T-helper 9 cell (primary cell): ENCODE data around the gene CFAP47.
"Not testable (repeated sequence)": the region's sequence is repeated elsewhere in the genome, so short reads cannot be mapped to it uniquely, and the experiment has no call there.

ENCODE experiments used
- DNase-seq: peaks from one replicate; pipeline ENCODE4 v3.0.0-alpha.2; 2020
- total RNA-seq, 2 donors: gene quantifications; one replicate each; lab custom pipeline; 2026; lab: John Stamatoyannopoulos, UW

The CFAP47 gene
- 0 to 0.14 reads per million in 2 donors for total RNA-seq

DNA sequence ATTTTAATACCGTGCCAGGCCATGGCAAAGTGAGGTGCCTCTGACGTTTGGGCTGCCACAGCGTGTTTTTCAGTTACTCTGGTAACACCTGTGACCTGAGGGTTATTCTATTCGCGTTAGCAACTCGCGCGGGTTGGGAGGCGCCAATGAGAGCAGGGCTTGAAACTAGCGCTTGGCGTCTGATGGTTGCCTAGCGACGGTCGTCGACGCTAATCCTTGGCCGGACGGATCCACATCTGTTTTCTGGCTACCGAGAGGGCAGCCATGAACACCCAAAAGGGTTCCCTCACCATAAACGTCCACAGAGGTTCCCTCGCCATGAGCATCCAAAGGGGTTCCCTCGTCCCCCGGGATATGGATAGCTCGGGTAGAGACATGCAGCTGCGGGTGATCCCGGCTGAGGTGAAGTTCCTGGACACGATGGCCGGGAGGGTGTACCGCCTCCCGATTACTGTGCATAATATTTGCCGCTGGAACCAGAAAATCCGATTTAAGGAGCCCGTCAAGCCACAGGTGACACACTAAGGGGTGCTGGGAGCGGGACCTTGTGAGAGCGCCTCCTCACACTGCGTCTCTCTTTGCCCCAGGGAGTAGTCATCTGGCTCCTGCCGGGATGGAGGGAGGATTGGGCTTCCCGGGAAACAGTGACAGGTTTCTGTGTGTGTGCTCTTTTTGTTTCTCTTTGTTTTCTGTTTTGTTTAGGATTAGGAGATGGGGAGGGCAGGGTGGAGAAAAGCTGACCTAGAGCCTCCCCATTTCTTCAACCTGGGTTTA is at the start of gene CFAP47:
TSS of gene CFAP47 (plus strand) at position 199 of the 774 bp plus-strand sequence. CDS start at position 265, 66 bp downstream.
- DNase-seq = no peak

DNA sequence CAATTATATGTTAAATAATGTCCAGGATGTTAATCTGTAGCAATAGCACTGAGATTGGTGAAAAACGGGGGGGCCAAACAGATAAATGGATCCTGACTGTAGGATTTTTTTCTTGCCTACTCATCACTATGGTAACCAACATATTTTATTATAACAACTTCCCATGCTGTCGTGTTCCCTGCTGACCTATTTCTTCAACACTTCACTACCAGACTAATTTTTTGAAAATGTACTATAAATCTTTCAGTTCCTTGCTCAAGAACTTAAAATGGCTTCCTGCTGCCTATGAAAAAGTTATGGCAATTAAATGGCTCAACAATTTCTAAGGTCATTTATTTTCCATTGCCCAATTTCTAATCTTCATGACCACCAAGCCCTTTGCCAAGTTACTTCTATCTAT is 38.9 kb upstream of the CFAP47 start:
- DNase-seq = no peak

DNA sequence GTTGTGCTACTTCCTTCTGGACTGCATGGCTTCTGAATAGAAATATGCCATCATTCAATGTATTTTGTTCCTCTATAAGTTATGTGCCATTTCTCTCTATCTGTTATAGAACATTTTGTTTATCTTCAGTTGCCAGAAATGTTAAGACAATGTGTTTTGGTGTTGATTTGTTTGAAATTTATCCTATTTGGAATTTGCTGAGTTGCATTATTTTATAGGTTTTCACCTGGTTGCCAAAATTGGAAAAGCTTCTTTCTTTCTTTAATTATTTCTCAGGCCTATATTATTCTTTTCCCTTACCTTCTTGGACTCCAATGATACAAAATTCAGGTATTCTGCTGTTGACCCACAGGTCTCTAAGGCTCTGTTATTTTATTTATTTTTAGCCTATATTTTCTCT is 33.4 kb upstream of the CFAP47 start:
- no peak for DNase-seq

DNA sequence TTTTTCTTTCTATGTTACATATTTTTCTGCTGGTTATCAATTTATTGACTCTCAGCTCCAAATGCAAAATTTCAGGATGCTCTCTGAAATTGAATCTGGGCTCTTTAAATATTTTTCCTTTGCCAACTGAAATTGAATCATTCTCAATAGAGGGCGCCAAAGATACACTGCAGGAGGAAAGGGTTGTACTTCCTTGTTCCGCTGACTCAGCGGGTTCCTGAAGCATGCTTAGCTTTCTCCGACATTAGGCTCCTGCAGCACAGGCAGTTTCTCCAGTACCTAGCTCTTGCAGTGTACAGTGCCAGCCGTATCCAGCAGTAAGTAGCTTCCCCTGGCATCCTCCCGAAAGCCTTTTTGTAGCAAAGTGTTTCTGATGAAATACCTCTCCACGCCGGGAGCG is 28.8 kb upstream of the CFAP47 start:
- DNase-seq = no peak

DNA sequence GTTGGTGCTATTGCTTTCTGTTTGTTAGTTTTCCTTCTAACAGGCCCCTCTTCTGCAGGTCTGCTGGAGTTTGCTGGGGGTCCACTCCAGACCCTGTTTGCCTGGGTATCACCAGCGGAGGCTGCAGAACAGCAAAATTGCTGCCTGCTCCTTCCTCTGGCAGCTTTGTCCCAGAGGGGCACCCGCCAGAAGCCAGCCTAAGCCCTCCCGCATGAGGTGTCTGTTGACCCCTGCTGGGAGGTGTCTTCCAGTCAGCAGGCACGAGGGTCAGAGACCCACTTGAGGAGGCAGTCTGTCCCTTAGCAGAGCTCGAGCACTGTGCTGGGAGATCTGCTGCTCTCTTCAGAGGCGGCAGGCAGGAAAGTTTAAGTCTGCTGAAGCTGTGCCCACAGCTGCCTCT is 67.3 kb downstream of the CFAP47 start:
- DNase-seq = not testable (repeated sequence)

DNA sequence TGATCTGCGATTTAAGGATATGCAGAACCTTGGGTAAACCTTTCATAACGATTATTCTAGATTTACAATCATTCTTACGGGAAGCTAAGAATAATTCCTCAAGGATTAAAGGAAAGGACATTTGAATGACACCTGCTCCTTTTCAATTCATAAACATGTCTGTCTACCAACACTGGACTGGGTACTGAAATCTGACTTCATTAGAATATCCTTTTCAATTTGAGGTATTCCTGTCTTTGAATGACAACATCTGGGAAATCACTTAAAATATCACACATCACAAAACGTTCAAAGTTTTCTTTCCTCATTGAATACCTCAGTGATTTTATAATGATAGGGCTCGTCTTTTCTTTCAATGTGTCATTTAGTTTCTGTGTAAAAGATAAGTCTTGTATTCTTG is 87.7 kb downstream of the CFAP47 start:
- DNase-seq = no peak

DNA sequence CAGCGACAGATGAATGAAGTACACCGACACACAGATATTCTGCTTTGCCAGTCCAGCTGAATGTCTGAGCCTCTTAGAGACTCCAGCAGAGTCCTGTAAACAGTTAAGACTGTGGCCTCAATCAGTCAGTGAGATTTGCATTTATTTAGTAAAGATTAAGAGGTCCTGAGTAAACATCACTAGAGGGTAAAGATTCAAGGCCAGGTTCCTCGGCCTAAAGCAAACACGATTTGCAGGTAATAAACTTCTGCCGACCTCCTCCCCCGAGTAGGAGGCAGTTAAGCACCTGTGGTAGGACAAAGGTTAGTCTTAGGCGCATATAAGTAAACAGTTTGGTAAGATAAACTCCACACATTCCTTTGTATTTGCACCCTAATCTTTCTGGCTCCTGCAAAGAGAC is 99.6 kb downstream of the CFAP47 start:
- no peak for DNase-seq

DNA sequence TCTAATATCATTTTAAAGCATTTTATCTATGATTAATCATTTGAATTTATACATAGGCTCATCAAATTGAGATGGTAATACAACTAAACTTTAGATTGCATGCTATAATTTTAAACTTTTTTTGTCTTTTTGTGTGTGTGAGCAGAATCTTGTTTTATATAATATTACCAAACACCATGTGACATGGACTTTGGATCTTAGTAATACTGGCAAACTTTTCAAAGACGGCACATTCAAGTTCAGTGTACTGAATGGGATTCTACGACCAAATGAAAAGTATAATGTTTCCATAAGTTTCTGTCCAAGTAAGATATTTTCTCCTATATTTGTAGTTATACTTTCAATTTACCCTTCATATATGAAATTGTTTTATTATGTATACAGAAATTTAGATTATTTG is 116.0 kb downstream of the CFAP47 start:
- DNase-seq = no peak

DNA sequence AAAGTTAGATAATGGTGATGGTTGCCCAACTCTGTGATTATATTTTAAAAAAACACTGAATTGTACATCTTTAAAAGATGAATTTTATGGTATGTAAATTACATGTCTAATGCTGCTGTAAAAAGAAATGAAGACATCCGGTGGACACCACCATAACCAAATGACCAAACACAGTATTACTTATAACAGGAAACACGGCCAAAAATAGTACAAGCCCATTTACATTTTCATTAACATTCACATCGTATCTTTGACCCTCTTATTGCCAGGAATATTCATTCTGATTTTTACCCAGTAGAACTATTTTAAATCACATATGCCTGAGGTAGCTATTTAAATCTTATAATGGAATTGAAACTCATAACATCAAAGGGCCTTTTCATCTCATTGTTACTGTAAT is 143.2 kb downstream of the CFAP47 start:
- DNase-seq = no peak

DNA sequence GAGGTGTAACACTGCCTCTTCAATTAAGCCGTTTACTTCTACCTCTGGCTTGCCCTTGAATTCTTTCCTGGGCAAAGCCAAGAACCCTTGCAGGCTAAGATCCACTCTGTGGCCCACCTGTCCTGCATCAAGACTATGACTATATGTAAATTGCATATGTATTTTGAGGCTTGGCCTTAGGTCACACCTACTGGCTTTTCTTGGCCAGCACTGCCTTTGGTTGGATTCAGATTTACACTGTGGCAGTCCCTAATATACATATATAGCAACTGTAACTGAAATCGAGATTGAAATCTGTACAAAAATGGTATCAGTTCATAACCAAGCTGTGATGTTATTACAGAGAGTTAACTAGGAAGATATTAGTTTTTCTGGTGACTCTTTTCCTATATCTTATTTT is 151.5 kb downstream of the CFAP47 start:
- DNase-seq = no peak

GRCh38 chrX:36075009-36075408 is 155.5 kb downstream of the CFAP47 start:
- DNase-seq = not testable (repeated sequence)

- no peak for DNase-seq
These were observed 163.7 kb downstream of the CFAP47 start for GRCh38 chrX:36083256-36083655.

DNA sequence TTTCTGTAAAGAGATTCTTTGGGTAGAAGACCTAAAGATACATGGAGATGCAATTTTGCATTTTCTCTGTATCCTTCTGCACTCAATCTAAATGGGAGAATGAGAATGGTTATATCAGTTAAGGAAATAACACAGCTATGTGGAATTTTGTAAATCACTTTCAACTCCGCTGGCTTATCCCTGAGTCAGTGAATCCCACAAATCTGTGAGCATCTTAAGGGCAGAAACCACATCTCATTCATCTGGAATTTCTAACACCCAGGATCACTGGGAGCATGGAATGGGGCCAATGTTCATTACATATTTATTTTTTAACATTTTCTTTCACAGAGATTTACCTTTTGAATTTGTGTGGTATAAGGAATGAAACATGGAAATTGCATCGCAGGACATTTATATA is 167.8 kb downstream of the CFAP47 start:
- no peak for DNase-seq

GRCh38 chrX:36088939-36089338 is 169.4 kb downstream of the CFAP47 start:
- DNase-seq = not testable (repeated sequence)

GRCh38 chrX:36102425-36102824 is 182.9 kb downstream of the CFAP47 start:
- DNase-seq = no peak

- no peak for DNase-seq
These were observed 196.7 kb downstream of the CFAP47 start for GRCh38 chrX:36116222-36116621.

GRCh38 chrX:36159254-36159653 is 239.7 kb downstream of the CFAP47 start:
- no peak for DNase-seq

- DNase-seq = no peak
These were observed 240.5 kb downstream of the CFAP47 start for GRCh38 chrX:36160081-36160480.

- DNase-seq = no peak
These were observed 279.0 kb downstream of the CFAP47 start for GRCh38 chrX:36198575-36198974.

- DNase-seq = no peak
These were observed 280.4 kb downstream of the CFAP47 start for GRCh38 chrX:36199928-36200327.

DNA sequence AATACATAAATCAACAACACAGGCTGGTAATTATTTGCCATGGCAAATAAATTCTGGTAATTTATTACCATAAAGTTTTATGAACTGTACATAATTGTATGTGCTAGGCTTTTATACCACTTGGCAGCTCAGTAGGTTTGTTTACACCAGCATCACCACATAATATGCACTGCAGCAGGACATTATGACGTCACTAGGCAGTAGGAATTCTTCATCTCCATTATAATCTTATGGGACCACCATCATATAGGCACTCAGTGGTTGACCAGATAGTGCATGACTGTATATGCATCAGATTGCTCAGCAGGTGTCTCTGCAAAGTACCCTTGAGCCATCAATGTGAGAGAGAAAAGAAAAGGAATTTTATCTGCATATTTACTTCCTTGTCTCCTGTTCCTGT is 295.4 kb downstream of the CFAP47 start:
- no peak for DNase-seq

- no peak for DNase-seq
These were observed 299.3 kb downstream of the CFAP47 start for GRCh38 chrX:36218801-36219200.

DNA sequence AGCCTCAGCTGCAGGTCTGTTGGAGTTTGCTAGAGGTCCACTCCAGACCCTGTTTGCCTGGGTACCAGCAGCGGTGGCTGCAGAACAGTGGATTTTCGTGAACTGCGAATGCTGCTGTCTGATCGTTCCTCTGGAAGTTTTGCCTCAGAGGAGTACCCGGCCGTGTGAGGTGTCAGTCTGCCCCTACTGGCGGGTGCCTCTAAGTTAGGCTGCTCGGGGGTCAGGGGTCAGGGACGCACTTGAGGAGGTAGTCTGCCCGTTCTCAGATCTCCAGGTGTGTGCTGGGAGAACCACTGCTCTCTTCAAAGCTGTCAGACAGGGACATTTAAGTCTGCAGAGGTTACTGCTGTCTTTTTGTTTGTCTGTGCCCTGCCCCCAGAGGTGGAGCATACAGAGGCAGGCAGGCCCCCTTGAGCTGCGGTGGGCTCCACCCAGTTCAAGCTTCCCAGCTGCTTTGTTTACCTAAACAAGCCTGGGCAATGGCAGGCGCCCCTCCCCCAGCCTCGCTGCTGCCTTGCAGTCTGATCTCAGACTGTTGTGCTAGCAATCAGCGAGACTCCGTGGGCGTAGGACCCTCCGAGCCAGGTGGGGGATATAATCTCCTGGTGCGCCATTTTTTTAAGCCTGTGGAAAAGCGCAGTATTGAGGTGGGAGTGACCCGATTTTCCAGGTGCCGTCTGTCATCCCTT is 315.4 kb downstream of the CFAP47 start:
- DNase-seq = not testable (repeated sequence)

DNA sequence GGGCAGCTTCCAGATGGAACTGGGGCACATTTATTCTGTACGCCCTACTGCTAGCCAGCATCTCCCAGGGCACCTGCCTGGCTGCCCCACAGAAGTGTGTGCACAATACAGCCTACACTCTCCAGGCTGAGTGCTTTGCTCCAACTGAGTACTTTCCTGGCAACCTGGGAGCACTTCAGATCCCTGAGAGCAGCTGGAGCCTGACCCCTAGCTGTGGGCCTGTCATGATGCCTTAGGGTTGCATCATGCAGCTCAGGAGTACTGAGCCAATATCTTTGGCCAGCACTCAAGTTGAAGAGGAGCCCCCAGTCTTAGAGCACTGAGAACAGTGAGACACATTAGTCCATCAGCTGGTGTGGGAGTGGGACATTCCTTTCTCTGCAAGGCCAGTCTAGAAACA is 321.9 kb downstream of the CFAP47 start:
- DNase-seq = no peak
